Spinal cord (tissue), 10 donors: Measurements from ENCODE around the gene MZT2A. TPM values are rescaled to one million over a fixed set of nuclear protein-coding genes. Genes with fewer than 3 reads are reported as not detected.
"Not testable (repeated sequence)": the region's sequence is repeated elsewhere in the genome, so short reads cannot be mapped to it uniquely, and the experiment has no call there.

ENCODE experiments used
- DNase-seq, 6 donors: peaks; one replicate each; pipeline versions ENCODE4 v3.0.0 to v3.0.0-alpha.2; 2013 to 2015; ENCODE audit warnings: low spot score in 6 of 6, low read depth in 4 of 6
- H3K27ac ChIP-seq: one replicate; pipeline ENCODE4 v1.5.1; 2013; ENCODE audit warnings: low read depth, low read length, control low read depth
- H3K27me3 ChIP-seq: one replicate; pipeline ENCODE4 v1.6.1; 2013; ENCODE audit warnings: low read length; ENCODE audit not compliant: control insufficient read depth, insufficient read depth
- H3K36me3 ChIP-seq: one replicate; pipeline ENCODE4 v1.6.1; 2013; ENCODE audit warnings: low read length; ENCODE audit not compliant: control insufficient read depth, insufficient read depth
- H3K4me1 ChIP-seq: one replicate; pipeline ENCODE4 v1.6.1; 2013; ENCODE audit warnings: low read length; ENCODE audit not compliant: control insufficient read depth, insufficient read depth
- H3K4me3 ChIP-seq: one replicate; pipeline ENCODE4 v1.5.1; 2013; ENCODE audit warnings: low read depth, low read length, control low read depth
- H3K9me3 ChIP-seq: one replicate; pipeline ENCODE4 v1.6.1; 2013; ENCODE audit warnings: low read length; ENCODE audit not compliant: control insufficient read depth, insufficient read depth
- WGBS: methylation state at CpG from one replicate; pipeline ENCODE4 v1.1.5; 2013; ENCODE audit warnings: missing lambda C conversion rate; ENCODE audit not compliant: insufficient coverage; 5-methylcytosine and 5-hydroxymethylcytosine counted together
- polyA plus RNA-seq, 2 donors: library from polyadenylated mRNA; unstranded; fragments of 120-200 nt; gene quantifications; one replicate each; pipeline ENCODE4 v1.2.1, GENCODE V29; 2013; ENCODE audit not compliant: insufficient read length in 2 of 2
- total RNA-seq, 2 donors: library from RNA; depleted of rRNA in 1 of 2; stranded (reverse); fragments of 120-200 nt in 1 of 2; fragments of >200 nt in 1 of 2; gene quantifications; one replicate each; pipeline versions ENCODE4 v1.2.3 to v1.2.4, GENCODE V29; 2013 to 2014
- donor health status: healthy.

Gene MZT2A
- total and polyA plus RNA-seq, 4 donors, result 31.6 to 129 (median 103) TPM

DNA sequence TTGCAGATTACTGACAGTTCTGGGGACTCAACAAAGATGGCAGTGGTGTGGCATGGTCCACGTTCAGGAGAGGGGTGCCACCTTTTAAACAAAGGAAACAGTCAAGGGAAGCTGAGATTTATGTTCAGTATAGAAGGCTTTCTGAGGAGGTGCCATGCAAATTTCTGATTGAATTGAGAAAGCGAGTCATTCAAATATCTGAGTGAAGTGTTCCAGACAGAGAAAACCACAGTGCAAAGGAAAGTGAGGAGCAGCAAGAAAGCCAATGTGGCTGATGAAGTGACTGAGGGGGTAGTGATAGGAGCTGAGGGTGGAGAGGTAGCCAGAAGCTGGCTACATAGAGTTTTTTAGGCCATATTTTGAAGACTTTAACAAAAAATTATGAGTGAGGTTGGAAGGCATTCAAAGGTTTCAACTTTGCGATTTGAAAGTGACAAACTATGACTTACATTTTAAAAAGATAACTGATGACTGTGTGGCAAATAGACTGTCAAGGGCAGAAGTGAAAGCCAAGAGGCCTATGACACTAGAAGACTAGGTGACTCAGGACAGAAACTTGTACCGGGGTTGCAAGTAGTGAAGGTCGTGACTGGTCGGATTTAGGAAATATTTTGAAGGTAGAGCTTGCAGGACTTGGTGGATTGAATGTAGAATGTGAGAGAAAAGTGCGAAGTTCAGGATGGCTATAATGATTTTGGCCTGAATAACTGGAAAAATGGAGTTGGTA, 51.3 kb downstream of the MZT2A start:
- DNase-seq, H3K27me3 ChIP-seq, H3K4me3 ChIP-seq, H3K36me3 ChIP-seq, H3K27ac ChIP-seq, H3K4me1 ChIP-seq, H3K9me3 ChIP-seq: not testable (repeated sequence)
- WGBS, result 68% methylated on average over 5 of the region's 7 CpGs

Other genes starting within 250 kb of the MZT2A start
- gene RAB6D, start 128.2 kb downstream of the MZT2A start, total RNA-seq, result 1 to 10 TPM in 1 of 2 donors, under 1 TPM in 1; 0.88 to 3.3 TPM
- gene RAB6D, start 128.2 kb downstream of the MZT2A start, polyA plus RNA-seq, result 1 to 10 TPM; 7.3 to 9.0 TPM
- gene TUBA3D, start 16.3 kb downstream of the MZT2A start, total RNA-seq, result under 1 TPM in 1 of 2 donors, not detected in 1; 0.20 TPM
- 1 to 10 TPM in 1 of 2 donors, under 1 TPM in 1; 0.76 to 2.9 TPM for gene TUBA3D, start 16.3 kb downstream of the MZT2A start, polyA plus RNA-seq
- gene CCDC74A, start 35.5 kb upstream of the MZT2A start, total RNA-seq, result 10 to 100 TPM in 1 of 2 donors, 1 to 10 TPM in 1; 7.0 to 20.7 TPM
- 10 to 100 TPM; 21.4 to 25.1 TPM for gene CCDC74A, start 35.5 kb upstream of the MZT2A start, polyA plus RNA-seq